HK-2 (cell line): ENCODE measurements around the gene TRIM72.
A peak's percentile ranks its signal among the peaks of the same experiment; 100 is the strongest.
"Not testable (repeated sequence)": the region's sequence is repeated elsewhere in the genome, so short reads cannot be mapped to it uniquely, and the experiment has no call there.

Experiments used
- DNase-seq: peaks from one replicate; pipeline ENCODE4 v3.0.0-alpha.2; 2018; ENCODE audit not compliant: unreplicated experiment

The TRIM72 gene

DNA sequence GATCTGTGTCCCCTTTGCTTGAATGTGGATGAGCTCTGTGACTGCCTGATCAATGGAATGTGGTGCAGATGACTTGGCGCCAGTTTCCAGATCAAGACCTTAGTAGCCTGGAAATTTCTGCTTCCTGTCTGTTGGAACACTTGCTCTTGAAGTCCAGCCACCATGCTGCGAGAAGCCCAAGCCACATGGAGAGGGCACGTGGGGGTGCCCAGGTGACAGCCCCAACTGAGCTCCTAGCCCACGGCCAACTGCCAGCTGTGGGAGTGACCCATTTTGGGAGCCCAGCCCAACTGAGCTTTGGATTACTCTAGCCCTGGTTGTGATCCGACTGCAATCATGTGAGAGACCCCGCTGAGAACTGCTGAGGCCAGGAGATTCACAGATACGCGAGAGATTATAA is 42.5 kb downstream of the TRIM72 start:
- DNase-seq, result no peak

DNA sequence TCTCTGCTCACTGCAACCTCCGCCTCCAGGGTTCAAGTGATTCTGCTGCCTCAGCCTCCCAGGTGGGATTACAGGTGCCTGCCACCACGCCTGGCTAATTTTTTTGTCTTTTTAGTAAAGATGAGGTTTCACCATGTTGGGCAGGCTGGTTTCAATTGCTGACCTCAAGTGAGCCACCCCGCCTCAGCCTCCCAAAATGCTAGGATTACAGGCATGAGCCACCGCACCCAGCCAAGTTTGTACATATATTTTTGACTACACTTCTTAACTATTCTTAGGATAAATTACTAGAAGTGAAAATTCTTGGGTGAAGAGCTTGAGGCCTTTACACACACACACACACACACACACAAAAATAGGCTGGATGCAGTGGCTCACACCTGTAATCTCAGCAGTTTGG is 44.4 kb downstream of the TRIM72 start:
- no peak for DNase-seq

DNA sequence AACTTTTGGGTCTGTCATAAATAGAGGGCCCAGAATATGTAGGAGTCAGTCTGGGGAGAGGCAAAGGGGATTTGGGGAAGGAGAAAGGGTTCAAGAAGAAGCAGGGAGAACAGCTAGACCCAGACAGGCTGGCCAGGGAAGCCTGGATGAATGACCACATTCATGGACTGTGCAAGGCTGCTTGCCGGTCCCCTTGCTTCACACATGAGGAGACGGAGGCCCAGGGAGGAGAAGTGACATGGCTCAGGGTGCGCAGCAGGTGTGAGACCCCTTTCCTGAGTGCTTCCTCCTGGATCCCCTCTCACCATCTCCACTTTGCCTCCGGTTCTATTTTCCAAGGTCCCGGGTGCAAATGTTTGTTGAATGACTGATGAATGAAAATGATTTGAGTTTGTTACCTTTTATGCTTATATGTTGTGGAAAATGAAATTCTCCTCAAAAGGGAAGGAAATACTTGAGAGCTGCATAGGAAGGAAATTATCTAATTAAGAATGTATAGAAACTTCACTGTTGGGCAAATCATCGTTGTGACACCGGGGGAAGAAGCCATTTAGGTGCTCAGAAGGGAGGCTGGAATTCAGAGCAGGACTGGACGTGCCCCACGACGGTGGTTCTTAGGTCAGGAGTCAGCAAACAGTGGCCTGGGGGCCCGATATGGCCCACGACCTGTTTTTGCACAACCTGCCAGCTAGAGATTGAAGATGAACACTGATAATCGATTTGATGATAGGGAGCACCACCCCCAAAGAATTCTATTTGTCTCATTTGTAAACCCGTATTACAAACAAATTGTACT is 46.4 kb downstream of the TRIM72 start:
- no peak for DNase-seq

DNA sequence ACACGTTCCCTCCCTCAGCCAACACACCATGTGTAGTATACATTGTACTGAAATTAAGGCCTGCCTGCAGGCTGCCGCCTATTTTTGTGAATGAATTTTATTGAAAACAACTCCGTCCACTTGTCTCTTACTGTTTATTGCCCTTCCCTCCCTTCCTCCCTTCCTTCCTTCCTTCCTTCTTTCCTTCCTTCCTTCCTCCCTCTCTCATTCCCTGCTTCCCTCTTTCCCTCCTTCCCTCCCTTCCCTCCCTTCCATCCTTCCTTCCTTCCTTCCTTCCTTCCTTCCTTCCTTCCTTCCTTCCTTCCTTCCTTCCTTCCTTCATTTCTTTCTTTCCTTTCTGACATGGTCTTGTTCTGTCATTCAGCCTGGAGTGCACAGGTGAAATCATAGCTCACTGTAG is 48.2 kb downstream of the TRIM72 start:
- no peak for DNase-seq

DNA sequence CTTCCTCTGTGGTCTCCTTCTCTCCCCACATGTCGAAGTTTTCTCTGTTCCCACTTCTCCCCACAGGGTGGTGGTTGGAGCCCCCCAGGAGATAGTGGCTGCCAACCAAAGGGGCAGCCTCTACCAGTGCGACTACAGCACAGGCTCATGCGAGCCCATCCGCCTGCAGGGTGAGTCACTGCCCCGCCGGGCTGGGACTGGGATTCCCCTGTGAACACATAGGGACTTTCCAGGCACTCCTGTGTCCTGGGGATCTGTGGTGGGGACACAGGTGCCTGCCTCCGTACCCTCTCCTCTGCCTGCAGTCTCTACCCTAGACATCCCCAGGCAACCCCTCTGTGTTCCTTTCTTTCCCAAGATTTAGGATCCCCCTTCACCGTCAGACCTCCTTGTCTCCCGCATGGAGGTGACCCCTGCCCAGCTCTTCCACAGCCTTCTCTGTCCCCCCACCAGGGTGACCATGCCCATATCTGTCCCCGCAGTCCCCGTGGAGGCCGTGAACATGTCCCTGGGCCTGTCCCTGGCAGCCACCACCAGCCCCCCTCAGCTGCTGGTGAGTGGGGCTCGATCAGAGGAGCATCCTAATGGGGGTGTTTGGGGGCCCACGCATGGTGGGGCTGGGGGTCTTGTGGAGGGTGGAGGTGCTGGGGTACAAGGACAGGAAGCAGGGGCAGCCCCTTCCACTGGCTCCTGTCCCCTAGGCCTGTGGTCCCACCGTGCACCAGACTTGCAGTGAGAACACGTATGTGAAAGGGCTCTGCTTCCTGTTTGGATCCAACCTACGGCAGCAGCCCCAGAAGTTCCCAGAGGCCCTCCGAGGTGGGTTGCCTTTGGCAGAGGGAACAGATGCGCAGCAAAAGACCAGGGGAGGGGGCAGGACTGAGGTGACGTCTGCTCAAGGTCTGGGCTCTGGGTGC is 51.7 kb downstream of the TRIM72 start:
- DNase-seq, result peak; percentile 89

DNA sequence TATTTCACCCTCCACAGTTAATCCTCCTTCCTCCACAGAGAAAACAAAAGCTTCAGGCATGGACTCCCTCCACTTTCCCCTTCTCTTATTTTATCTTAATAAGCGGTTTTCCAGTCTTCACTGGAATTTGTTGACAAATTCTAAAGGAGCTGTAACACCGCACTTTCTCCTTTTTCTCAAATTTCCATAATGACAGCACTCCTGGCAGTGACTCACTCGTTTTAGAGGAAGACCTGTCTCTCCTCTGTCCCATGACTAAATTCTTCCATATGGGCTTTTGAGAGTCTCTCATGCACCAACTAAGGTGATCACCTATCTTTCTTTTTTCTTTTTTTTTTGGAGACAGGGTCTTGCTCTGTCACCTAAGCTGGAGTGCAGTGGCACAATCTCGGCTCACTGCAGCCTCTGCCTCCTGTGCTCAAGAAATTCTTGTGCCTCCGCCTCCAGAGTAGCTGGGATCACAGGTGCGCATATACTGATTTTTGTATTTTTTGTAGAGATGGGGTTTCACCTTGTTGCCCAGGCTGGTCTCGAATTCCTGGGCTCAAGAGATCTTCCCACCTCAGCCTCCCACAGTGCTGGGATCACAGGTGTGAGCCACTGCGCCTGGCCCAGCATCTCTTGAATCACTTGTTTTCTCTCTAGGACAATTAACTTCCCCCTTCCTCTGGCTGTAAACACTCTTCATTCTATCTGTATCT is 53.6 kb downstream of the TRIM72 start:
- no peak for DNase-seq

DNA sequence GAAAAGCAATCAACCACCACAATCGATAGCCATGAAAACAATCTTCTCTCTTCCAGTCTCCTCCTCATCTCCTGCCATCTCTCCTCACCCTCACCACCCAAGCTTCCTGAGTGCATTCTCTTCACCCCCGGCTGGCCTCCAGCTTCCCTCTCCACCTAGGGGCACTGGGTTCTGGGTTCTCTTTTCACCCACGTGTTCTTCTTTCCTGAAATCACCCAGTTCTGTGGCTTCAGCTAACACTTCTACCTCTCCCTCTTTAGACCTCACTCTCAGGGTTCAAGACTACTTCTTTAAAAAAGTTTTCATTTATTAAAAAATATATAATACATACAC is 54.1 kb downstream of the TRIM72 start:
- no peak for DNase-seq

DNA sequence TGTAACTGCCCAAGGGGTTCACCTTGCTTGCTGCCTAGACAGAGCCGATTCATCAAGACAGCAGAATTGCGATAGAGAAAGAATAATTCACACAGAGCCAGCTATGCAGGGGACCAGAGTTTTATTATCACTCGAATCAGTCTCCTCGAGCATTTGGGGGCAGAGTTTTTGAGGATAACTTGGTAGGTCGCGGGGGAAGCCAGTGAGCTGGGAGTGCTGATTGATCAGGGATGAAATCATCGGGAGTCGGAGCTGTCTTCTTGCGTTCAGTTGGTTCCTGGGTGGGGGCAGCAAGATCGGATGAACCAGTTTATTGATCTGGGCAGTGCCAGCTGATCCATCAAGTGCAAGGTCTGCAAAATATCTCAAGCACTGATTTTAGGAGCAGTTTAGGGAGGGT is 55.0 kb downstream of the TRIM72 start:
- DNase-seq, result no peak

DNA sequence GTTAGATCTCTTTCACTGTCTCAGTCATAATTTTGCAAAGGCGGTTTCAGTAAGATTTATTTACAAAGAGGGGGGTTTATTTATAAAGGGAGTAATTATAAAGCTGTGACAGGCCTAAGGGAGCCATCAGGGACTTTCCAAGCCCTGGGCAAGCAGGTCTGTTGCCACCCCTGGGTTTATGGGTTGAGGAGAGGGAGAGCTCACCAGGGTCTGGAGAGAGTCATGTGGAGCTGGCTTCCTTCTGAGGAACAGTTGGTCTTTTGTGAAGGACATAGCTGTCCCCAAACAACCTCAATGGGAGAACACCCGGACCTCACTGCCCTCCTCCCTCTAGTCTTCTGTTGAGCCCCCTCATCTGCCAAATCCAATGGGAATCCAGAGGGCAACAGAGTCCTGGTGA is 55.6 kb downstream of the TRIM72 start:
- no peak for DNase-seq

DNA sequence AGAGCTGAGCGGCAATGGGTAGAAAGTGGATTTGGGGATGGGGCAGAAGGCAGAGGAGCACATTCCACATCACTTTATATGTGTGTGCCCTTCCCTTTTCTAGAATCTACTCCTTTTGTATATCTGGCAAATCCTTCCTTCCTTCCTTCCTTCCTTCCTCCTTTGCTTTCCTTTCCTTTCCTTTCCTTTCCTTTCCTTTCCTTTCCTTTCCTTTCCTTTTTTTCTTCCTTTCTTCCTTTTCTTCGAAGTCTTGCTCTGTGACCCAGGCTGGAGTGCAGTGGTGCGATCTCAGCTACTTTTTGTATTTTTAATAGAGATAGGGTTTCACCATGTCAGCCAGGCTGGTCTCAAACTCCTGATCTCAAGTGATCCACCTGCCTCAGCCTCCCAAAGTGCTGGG is 56.1 kb downstream of the TRIM72 start:
- DNase-seq, result not testable (repeated sequence)

DNA sequence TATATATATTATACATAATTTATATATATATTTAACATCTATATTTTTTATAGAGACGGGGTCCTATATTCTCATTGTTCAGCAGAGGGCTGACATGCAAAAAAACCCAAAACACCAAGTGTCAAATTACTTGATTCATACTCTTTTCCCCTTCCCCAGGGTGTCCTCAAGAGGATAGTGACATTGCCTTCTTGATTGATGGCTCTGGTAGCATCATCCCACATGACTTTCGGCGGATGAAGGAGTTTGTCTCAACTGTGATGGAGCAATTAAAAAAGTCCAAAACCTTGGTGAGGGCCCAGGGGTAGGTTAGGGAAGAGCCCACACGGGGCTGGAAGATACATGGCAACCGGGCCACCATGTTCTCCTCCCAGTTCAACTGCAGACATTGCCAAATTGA is 56.9 kb downstream of the TRIM72 start:
- DNase-seq, result no peak

DNA sequence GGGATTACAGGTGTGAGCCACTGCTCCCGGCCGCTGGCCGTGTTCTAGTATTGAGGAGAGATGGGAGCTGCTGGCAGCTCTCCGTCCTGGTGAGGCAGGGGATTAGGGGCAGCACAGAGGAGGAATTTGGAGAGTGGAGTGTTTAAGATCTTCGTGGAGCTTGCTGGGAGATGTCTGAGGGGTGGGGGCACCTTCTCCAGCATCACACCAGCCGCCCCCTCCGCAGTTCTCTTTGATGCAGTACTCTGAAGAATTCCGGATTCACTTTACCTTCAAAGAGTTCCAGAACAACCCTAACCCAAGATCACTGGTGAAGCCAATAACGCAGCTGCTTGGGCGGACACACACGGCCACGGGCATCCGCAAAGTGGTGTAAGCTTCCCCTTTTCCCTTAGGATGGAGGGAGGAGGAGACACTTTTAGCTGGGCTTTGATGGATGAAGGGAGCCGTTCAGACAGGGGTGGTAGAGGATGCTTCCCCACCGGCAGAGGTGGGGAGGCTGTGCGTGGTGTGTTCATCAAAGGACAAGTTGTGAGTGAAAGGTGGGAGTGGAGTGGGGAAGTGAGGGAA is 57.8 kb downstream of the TRIM72 start:
- DNase-seq, result no peak

DNA sequence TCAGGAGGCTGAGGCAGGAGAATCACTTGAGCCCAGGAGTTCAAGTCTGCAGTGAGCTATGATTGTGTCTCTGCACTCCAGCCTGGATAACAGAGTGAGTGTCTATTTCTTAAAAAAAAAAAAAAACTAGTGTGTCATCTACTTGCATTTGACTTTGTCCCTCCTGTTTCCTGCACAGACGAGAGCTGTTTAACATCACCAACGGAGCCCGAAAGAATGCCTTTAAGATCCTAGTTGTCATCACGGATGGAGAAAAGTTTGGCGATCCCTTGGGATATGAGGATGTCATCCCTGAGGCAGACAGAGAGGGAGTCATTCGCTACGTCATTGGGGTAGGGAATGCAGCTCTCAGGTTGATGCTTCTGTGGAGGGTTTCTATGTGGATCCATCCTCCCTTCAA is 59.3 kb downstream of the TRIM72 start:
- DNase-seq, result no peak

DNA sequence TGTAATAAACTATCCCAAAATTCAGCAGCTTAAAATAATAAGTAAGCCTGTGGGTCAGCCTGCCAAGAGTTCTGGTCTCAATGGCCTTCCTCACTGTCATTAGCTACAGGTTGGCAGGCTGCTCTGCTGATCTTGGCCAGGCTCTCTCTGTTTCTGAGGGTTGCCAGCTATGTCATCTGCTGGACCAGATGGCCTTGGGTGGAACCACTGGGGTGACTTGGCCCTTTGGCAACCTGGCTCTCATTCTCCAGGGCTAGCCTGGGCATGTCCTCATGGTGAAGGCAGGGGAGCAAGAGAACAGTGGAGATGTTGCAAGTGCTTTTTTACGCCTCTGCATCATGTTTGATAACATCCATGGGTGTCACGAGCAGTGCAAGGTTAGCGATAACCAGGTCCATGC is 59.8 kb downstream of the TRIM72 start:
- DNase-seq, result no peak

DNA sequence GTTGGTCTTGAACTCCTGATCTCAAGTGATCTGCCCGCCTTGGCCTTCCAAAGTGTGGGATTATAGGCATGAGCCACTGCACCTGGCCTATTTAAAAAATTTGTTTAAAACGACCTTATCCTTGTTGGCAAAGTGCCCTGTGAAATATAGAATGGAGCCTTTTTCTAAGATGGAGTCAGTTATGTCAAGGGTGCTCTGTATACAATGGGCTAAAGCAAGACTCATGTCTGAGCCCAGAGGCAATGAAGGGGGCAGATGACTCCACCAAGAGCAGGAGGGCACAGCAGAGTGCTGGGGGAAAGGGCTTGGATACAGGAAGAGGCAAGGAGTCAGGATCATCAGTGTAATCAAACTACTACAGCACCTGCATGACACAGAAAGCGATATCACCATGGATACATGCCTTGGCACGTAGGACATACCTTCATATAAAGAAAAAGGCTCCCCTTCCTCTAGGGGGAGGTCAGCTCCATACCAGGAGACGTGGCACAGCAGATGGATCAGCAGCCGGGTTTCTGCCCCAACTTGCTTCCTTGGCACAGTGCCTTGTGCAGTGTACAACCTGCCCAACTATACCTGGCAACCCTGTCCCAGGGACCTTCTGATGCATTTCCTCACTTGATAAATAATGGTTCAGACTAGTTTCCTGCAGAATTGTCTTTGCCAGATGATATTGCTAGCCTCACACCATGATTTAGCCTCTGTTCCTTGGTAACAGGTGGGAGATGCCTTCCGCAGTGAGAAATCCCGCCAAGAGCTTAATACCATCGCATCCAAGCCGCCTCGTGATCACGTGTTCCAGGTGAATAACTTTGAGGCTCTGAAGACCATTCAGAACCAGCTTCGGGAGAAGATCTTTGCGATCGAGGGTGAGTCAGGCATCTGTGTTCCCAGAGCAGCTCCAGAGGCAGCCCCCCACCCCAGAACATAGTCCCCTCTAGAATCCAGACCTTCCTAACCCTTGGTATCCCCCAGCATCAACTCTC is 61.2 kb downstream of the TRIM72 start:
- no peak for DNase-seq

DNA sequence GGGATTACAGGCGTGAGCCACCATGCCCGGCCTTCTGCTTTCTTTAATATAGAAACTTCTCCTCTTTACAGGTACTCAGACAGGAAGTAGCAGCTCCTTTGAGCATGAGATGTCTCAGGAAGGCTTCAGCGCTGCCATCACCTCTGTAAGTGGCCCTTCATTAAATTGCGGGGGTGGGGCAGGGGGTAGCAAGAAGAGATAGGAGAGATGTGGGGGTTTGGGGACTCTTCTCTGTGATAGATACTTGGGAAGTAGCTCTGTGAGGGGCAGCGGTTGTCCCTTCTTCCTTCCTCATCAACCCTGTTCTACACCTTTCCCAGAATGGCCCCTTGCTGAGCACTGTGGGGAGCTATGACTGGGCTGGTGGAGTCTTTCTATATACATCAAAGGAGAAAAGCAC is 62.7 kb downstream of the TRIM72 start:
- no peak for DNase-seq

DNA sequence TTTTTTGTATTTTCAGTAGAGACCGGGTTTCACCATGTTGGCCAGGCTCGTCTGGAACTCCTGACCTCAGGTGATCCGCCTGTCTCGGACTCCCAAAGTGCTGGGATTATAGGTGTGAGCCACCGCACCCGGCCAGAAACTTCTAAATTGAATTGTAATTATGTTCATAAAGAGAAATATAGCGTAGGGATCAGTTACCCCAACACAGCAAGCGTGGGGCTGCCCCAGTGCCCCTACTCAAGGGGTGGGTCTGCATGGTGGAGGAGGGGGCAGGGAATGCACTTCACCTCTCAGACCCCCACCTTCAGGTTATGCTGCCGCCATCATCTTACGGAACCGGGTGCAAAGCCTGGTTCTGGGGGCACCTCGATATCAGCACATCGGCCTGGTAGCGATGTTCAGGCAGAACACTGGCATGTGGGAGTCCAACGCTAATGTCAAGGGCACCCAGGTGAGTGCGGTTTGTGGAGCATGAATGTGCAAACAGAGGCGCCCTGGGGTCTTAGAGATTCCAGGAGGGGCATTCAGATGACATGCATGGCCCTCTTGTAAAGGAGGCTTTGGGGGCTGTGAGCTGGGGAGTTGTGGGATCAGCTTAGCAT is 63.8 kb downstream of the TRIM72 start:
- no peak for DNase-seq

DNA sequence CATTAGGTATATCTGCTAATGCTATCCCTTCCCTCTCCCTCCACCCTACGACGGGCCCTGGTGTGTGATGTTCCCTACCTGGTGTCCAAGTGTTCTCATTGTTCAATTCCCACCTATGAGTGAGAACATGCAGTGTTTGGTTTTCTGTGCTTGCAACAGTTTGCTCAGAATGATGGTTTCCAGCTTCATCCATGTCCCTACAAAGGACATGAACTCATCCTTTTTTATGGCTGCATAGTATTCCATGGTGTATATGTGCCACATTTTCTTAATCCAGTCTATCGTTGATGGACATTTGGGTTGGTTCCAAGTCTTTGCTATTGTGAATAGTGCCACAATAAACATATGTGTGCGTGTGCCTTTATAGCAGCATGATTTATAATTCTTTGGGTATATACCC is 64.9 kb downstream of the TRIM72 start:
- not testable (repeated sequence) for DNase-seq
